GM12878 (cell line): ENCODE measurements around the gene CHMP1B. TPM values are rescaled to one million over a fixed set of nuclear protein-coding genes. Genes with fewer than 3 reads are reported as not detected.

Source experiments
- ATF2 ChIP-seq: IDR thresholded peaks from 2 replicates; pipeline ENCODE4 v1.6.1; 2012; ENCODE audit warnings: low read length, inconsistent platforms
- ATF3 ChIP-seq: IDR thresholded peaks from 2 replicates; pipeline ENCODE4 v1.6.1; 2011; ENCODE audit warnings: low read depth, mild to moderate bottlenecking, low read length, moderate library complexity, borderline replicate concordance; ENCODE audit errors: extremely low read depth
- BCLAF1 ChIP-seq: fragments of 450-650 bp; IDR thresholded peaks from 2 replicates; pipeline ENCODE4 v1.6.1; 2017; ENCODE audit warnings: antibody characterized with exemption, mild to moderate bottlenecking, moderate library complexity
- CHD2 ChIP-seq: IDR thresholded peaks from 2 replicates; pipeline ENCODE4 v1.6.1; 2011; ENCODE audit warnings: low read depth, low read length, improper control_type of control experiment, borderline replicate concordance
- FOXM1 ChIP-seq: IDR thresholded peaks from 2 replicates; pipeline ENCODE4 v1.6.1; 2012; ENCODE audit warnings: low read depth, mild to moderate bottlenecking, inconsistent platforms, low read length, moderate library complexity
- IRF3 ChIP-seq: fragments of 450-650 bp; IDR thresholded peaks from 2 replicates; pipeline ENCODE4 v1.6.1; 2014; ENCODE audit warnings: mild to moderate bottlenecking
- MEF2B ChIP-seq: fragments of 450-650 bp; IDR thresholded peaks from 2 replicates; pipeline ENCODE4 v1.6.1; 2018; ENCODE audit warnings: mild to moderate bottlenecking, moderate library complexity; ENCODE audit not compliant: partially characterized antibody, poor library complexity, severe bottlenecking
- NR2C2 ChIP-seq: IDR thresholded peaks from 2 replicates; pipeline ENCODE4 v1.6.1; 2011; ENCODE audit warnings: borderline replicate concordance, low read depth; ENCODE audit not compliant: control insufficient read depth, insufficient read length
- PAX8 ChIP-seq: fragments of 450-650 bp; IDR thresholded peaks from 2 replicates; pipeline ENCODE4 v1.6.1; 2017; ENCODE audit warnings: mild to moderate bottlenecking, moderate library complexity
- PBX3 ChIP-seq: IDR thresholded peaks from 2 replicates; pipeline ENCODE4 v1.6.1; 2011; ENCODE audit warnings: mild to moderate bottlenecking, low read depth, low read length, moderate library complexity; ENCODE audit not compliant: insufficient replicate concordance
- RB1 ChIP-seq: fragments of 450-650 bp; formaldehyde crosslinking; IDR thresholded peaks from 2 replicates; pipeline ENCODE4 v1.6.1; 2017; ENCODE audit warnings: mild to moderate bottlenecking, borderline replicate concordance
- SMAD5 ChIP-seq: IDR thresholded peaks from 2 replicates; pipeline ENCODE4 v1.6.1; 2016; ENCODE audit warnings: antibody characterized with exemption, low read depth
- SMC3 ChIP-seq: IDR thresholded peaks from 2 replicates; pipeline ENCODE4 v1.6.1; 2011; ENCODE audit warnings: low read length, improper control_type of control experiment, borderline replicate concordance
- SP1 ChIP-seq: IDR thresholded peaks from one replicate; pipeline ENCODE4 v1.6.1; 2011; ENCODE audit warnings: low read depth, low read length
- SREBF2 ChIP-seq: IDR thresholded peaks from 2 replicates; pipeline ENCODE4 v1.6.1; 2012; ENCODE audit warnings: mild to moderate bottlenecking, low read length
- SRF ChIP-seq, 2 experiments: IDR thresholded peaks; 2 replicates each; pipeline ENCODE4 v1.6.1; 2011; ENCODE audit warnings: low read depth in 2 of 2, low read length in 2 of 2, mild to moderate bottlenecking in 1 of 2, moderate library complexity in 1 of 2
- TCF3 ChIP-seq: IDR thresholded peaks from 2 replicates; pipeline ENCODE4 v1.6.1; 2012; ENCODE audit warnings: low read depth, mild to moderate bottlenecking, low read length, borderline replicate concordance; ENCODE audit not compliant: insufficient read depth
- ZBTB4 ChIP-seq: fragments of 450-650 bp; formaldehyde crosslinking; IDR thresholded peaks from 2 replicates; pipeline ENCODE4 v1.4.0; 2022; ENCODE audit warnings: mild to moderate bottlenecking, moderate library complexity
- ZNF217 ChIP-seq: fragments of 450-650 bp; IDR thresholded peaks from 2 replicates; pipeline ENCODE4 v1.6.1; 2017; ENCODE audit warnings: antibody characterized with exemption, mild to moderate bottlenecking
- polyA plus RNA-seq, 11 experiments: library from polyadenylated mRNA; depleted of rRNA in 4 of 11; unstranded in 6 of 11; stranded (reverse) in 5 of 11; fragments of >200 nt; fragmentation: Nextera tagmentation in 4 of 11; fragmentation: Illumina TruSeq in 1 of 11; extraction: Ambion mirVana in 4 of 11; extraction: Trizol in 1 of 11; gene quantifications; 1 replicate in 1 of 11; 2 replicates in 10 of 11; pipeline versions ENCODE4 v1.2.1 to v1.2.3, GENCODE V29; 2011 to 2016; ENCODE audit warnings: inconsistent platforms in 2 of 11, missing spikeins in 2 of 11, low read depth in 1 of 11
- total RNA-seq, 4 experiments: library from RNA; depleted of rRNA in 3 of 4; stranded (reverse); fragments of >200 nt in 3 of 4; fragmentation: Illumina TruSeq in 1 of 4; extraction: Trizol in 1 of 4; gene quantifications; 2 replicates each; pipeline versions ENCODE4 v1.2.1 to v1.2.3, GENCODE V29; 2013 to 2021

Gene CHMP1B
- total and polyA plus RNA-seq, 10 of the 15 experiments (the other 5 are each of a cell fraction or from before 2014, with no cell fraction given), result 8.5 to 24.0 (median 18.6) TPM

- TF ChIP-seq SREBF2 (0 out of 2 replicates have a peak, but pooled peaks have one; percentile 19), IRF3 (no peak), SP1 (peak; percentile 86), ZBTB4 (no peak), SRF (IDR thresholded peaks at IDR 0.05; ENCODE audit: low read depth in 2 of 2, low read length in 2 of 2) (peak; percentile 60 to 96), ATF2 (no peak), NR2C2 (no peak), RB1 (no peak; the same call in 1 of the 2 replicates), SMAD5 (peak; percentile 70; the same call in 1 of the 2 replicates), ZNF217 (no peak), CHD2 (peak; percentile 72; the same call in 1 of the 2 replicates), TCF3 (0 out of 2 replicates have a peak, but pooled peaks have one; percentile 65), SMC3 (no peak), FOXM1 (no peak), ATF3 (peak; percentile 92), PAX8 (no peak), PBX3 (peak; percentile 5), MEF2B (no peak), BCLAF1 (no peak)
Measured at GRCh38 chr18:11851146-11851805, at the start of gene CHMP1B (continued).
